ENCODE data around the gene OR51B5. TPM values are rescaled to one million over a fixed set of nuclear protein-coding genes. Genes with fewer than 3 reads are reported as not detected.

The OR51B5 gene, protein sequence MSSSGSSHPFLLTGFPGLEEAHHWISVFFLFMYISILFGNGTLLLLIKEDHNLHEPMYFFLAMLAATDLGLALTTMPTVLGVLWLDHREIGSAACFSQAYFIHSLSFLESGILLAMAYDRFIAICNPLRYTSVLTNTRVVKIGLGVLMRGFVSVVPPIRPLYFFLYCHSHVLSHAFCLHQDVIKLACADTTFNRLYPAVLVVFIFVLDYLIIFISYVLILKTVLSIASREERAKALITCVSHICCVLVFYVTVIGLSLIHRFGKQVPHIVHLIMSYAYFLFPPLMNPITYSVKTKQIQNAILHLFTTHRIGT
- total RNA-seq: 0.18 and 0.28 TPM in 2 replicates

GRCh38 chr11:5343474-5344335, at the start of gene OR51B5:
OR51B5 (minus strand) TSS chr11:5343524; CDS start chr11:5343524, 0 bp downstream.

DNA sequence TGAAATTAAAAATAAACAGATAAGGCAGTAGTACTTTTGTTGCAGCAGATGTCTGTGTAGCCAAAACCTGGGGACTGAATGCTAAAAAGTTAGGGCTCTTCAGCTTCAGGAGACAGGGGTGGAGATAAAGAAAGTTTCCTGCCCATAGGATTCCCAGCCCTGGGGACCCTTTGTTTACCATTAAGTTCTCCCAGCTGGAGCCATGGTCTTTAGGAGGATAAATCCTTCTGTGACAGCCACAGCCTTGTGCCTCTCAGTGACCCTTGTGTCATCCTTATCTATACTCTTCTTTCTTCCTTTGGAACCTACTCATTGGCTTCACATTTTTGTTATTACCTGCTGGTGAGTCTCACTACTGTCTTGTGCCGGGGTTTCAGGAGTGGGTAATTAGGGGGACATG, 40.3 kb upstream of the OR51B5 start, which contains the start of gene OR51M1:
Gene OR51M1, plus strand, starts transcription at position 237 of the 400 bp plus-strand sequence. CDS start 5,587 bp downstream, outside the sequence.

DNA sequence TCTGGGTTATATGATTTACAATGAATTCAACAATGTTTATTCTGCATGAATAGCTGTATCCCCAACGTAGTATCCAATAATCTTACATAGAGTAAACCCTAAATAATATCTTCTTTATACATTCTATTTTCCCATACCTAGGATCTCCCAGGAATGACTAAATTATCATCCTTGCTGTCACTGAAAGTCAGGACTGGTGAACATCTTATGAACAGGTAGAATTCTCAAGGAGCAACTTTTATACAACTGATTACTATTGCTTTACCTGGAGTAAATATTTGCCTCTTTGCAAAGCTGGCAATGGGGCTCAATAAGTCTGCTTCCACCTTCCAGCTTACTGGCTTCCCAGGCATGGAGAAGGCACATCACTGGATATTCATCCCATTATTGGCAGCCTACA, 7.9 kb upstream of the OR51B5 start, which contains the start of gene OR51B6:
Gene OR51B6, plus strand, starts transcription at position 301 of the 400 bp plus-strand sequence. Its CDS starts 0 bp downstream, at position 301.

DNA sequence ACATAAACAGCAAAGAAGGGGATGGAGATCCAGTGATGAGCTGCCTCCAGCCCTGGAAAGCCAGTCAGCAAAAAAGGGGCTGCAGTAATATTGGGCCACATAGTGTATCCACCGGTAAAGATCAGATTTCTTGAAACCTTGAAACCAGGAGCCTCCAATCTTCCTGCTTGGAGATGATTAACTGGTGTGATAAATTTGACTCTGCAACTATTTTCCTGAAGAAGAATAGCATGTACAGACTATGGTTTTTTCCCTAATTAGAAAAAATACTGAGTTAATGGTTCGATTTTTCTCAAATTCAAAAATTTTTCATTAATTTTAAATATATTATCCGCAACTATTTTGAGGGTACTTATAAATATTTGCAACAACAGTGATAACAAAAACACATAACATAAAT, 19.1 kb downstream of the OR51B5 start, which contains the start of gene OR51B2:
Gene OR51B2, minus strand, starts transcription at position 101 of the 400 bp plus-strand sequence. Its CDS starts 0 bp downstream, at position 101.

DNA sequence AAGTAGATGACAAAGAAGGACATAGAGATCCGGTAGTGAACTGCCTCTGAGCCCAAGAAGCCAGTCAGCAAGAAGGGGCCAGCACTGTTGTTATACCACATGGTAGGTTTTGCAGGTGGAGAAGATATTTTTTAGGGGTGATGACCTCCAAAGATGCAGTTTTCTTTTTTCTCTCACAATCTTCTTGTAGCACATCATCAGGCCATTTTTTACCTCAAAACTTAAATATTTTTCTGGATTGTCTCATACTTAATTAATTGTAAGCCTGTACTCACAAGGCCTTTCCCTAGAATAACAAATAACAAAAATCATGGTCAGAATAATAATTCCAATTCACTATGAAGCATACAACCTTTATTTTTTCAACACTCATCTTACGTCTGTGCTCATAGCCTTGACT, 41.5 kb downstream of the OR51B5 start, which contains the start of gene OR51B4:
Gene OR51B4, minus strand, starts transcription at position 101 of the 400 bp plus-strand sequence. Its CDS starts 0 bp downstream, at position 101.

Other genes with a start within 250 kb of the OR51B5 start
- gene OR52A5, start 205.2 kb downstream of the OR51B5 start, total RNA-seq: not detected in 2 replicates
- not detected in 2 replicates for gene OR52A1, start 188.8 kb downstream of the OR51B5 start, total RNA-seq
- not detected in 2 replicates for gene OR51V1, start 142.8 kb downstream of the OR51B5 start, total RNA-seq
- not detected in 2 replicates for gene HBB, start 116.5 kb downstream of the OR51B5 start, total RNA-seq
- gene HBD, start 109.0 kb downstream of the OR51B5 start, total RNA-seq: not detected in 2 replicates
- gene HBG1, start 93.7 kb downstream of the OR51B5 start, total RNA-seq: not detected in 2 replicates
- not detected in 2 replicates for gene HBG2, start 88.7 kb downstream of the OR51B5 start, total RNA-seq
- gene HBE1, start 73.6 kb downstream of the OR51B5 start, total RNA-seq: 0.14 TPM in 1 of 2 replicates, not detected in the other
- gene OR51B4, start 41.6 kb downstream of the OR51B5 start, total RNA-seq: not detected in 2 replicates
- gene OR51B2, start 19.2 kb downstream of the OR51B5 start, total RNA-seq: 0.18 TPM in 1 of 2 replicates, not detected in the other
- gene OR51B6, start 8.0 kb upstream of the OR51B5 start, total RNA-seq: not detected in 2 replicates
- gene OR51M1, start 40.3 kb upstream of the OR51B5 start, total RNA-seq: not detected in 2 replicates
- gene OR51Q1, start 78.6 kb upstream of the OR51B5 start, total RNA-seq: not detected in 2 replicates
- 0.28 TPM in 1 of 2 replicates, not detected in the other for gene OR51I1, start 98.0 kb upstream of the OR51B5 start, total RNA-seq
- not detected in 2 replicates for gene OR51I2, start 105.8 kb upstream of the OR51B5 start, total RNA-seq
- gene OR52D1, start 145.2 kb upstream of the OR51B5 start, total RNA-seq: not detected in 2 replicates
- under 0.01 and 0.14 TPM in 2 replicates for gene UBQLN3, start 166.4 kb upstream of the OR51B5 start, total RNA-seq
- 0.14 and 0.18 TPM in 2 replicates for gene UBQLNL, start 173.2 kb upstream of the OR51B5 start, total RNA-seq
- 0.43 and 0.65 TPM in 2 replicates for gene OR52H1, start 205.0 kb upstream of the OR51B5 start, total RNA-seq
- not detected in 2 replicates for gene OR52B6, start 237.4 kb upstream of the OR51B5 start, total RNA-seq